Parietal lobe (tissue), 2 donors: ENCODE results near the gene GOLGA8K. TPM values are rescaled to one million over a fixed set of nuclear protein-coding genes. Genes with fewer than 3 reads are reported as not detected.

Source experiments
- small RNA-seq: library from RNA; depleted of rRNA; stranded (forward); fragments of <200 nt; gene quantifications from one replicate; pipeline ENCODE3, GENCODE V24; 2014; ENCODE audit warnings: low replicate concordance
- total RNA-seq: library from RNA; depleted of rRNA; stranded (reverse); fragments of >200 nt; gene quantifications from one replicate; pipeline ENCODE4 v1.2.3, GENCODE V29; 2014

The GOLGA8K gene, protein sequence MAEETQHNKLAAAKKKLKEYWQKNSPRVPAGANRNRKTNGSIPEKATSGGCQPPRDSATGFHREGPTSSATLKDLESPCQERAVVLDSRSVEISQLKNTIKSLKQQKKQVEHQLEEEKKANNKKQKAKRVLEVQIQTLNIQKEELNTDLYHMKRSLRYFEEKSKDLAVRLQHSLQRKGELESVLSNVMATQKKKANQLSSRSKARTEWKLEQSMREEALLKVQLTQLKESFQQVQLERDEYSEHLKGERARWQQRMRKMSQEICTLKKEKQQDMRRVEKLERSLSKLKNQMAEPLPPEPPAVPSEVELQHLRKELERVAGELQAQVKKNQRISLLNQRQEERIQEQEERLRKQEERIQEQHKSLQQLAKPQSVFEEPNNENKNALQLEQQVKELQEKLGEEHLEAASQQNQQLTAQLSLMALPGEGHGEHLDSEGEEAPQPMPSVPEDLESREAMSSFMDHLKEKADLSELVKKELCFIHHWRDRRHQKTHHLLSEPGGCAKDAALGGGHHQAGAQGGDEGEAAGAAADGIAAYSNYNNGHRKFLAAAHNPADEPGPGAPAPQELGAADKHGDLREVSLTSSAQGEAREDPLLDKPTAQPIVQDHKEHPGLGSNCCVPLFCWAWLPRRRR
- total RNA-seq, result 2.5 TPM

DNA sequence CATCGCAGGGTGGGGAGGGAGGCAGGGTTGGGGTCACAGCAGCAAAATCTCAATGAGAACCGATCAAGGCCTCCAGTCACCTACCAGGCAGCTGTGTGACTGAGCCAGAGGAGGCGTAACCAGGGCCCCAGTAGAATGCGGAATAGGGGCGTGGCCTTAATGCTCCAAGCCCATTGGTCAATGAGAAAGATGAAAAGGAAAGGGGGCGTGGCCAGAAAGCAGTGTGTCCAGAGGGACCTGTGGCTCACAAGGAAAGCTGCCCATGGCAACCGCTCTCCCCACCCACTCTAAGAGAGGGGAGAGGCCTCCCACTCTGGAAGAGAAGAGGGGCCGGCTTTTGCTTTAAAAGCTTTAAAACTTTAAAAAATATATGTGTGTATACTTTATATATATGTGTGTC is at the start of gene GOLGA8K:
Gene GOLGA8K (minus strand): TSS at position 101 of the 400 bp plus-strand sequence. CDS start 98 bp downstream, at position 3.

Small RNA genes within 50 kb of the gene (small RNA-seq; reads per million reads assigned to genes)
- gene RF00096, result not detected
- gene RN7SL185P, result not detected
- gene RN7SL539P, result not detected

Other genes starting within 250 kb of the GOLGA8K start
- gene GOLGA8O, start 52.3 kb upstream of the GOLGA8K start, total RNA-seq, result not detected
- gene GOLGA8N, start 190.2 kb upstream of the GOLGA8K start, total RNA-seq, result 3.1 TPM
- 15.3 TPM for gene ARHGAP11A, start 212.2 kb upstream of the GOLGA8K start, total RNA-seq
- gene SCG5, start 238.4 kb upstream of the GOLGA8K start, total RNA-seq, result 134 TPM